GM12872 (cell line): ENCODE measurements around the gene SPG21.

ENCODE experiments used
- TF ChIP-seq, protein P1 (sequence below): IDR thresholded peaks from 3 replicates; pipeline ENCODE4 v1.5.1; 2011; ENCODE audit warnings: low read depth, mild to moderate bottlenecking, low read length, moderate library complexity; ENCODE audit not compliant: insufficient read depth

Gene SPG21

DNA sequence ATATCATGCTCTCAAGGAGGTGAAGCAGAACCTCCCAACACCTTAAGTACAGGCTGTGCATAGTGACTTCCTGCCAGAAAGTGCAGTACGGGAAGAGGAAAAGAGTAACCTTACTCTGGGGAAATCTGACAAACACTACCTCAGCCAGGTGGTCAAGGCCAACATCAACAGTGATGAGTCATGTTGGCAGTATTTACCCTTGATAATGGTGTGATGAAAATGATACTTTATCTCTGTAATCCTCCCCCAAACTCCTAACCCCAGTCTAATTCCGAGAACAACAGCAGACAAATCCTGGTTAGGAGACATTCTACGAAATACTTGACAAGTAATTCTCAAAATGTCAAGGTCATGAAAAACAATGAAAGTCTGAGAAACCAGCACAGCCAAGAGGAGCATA lies 51.5 kb downstream of the SPG21 start:
- TF ChIP-seq, protein P1, sequence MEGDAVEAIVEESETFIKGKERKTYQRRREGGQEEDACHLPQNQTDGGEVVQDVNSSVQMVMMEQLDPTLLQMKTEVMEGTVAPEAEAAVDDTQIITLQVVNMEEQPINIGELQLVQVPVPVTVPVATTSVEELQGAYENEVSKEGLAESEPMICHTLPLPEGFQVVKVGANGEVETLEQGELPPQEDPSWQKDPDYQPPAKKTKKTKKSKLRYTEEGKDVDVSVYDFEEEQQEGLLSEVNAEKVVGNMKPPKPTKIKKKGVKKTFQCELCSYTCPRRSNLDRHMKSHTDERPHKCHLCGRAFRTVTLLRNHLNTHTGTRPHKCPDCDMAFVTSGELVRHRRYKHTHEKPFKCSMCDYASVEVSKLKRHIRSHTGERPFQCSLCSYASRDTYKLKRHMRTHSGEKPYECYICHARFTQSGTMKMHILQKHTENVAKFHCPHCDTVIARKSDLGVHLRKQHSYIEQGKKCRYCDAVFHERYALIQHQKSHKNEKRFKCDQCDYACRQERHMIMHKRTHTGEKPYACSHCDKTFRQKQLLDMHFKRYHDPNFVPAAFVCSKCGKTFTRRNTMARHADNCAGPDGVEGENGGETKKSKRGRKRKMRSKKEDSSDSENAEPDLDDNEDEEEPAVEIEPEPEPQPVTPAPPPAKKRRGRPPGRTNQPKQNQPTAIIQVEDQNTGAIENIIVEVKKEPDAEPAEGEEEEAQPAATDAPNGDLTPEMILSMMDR, result no peak

- TF ChIP-seq, protein P1, result no peak
These were observed 55.7 kb downstream of the SPG21 start for GRCh38 chr15:64934023-64934422.

DNA sequence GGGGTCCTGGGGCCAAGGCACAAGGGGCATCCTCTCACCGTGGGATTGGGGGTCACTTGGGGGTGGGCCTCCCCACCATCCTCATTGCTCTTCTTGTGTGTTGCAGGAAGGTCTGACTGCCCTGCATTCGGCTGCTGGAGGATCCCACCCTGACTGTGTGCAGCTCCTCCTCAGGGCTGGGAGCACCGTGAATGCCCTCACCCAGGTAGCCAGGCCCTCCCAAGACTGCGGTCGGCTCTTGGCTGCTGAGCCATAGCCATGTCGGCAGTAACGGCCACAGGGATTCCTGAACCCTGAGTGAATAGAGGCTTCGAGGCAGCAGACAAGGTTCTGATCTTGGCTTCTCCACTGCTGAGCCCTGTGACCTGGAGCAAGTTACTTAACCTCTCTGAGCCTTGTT lies 58.3 kb downstream of the SPG21 start:
- TF ChIP-seq, protein P1, result no peak

GRCh38 chr15:64930778-64931371 lies 58.8 kb downstream of the SPG21 start:
- TF ChIP-seq, protein P1, result no peak

- TF ChIP-seq, protein P1, result no peak
These were observed 59.6 kb downstream of the SPG21 start for GRCh38 chr15:64930019-64930652.

DNA sequence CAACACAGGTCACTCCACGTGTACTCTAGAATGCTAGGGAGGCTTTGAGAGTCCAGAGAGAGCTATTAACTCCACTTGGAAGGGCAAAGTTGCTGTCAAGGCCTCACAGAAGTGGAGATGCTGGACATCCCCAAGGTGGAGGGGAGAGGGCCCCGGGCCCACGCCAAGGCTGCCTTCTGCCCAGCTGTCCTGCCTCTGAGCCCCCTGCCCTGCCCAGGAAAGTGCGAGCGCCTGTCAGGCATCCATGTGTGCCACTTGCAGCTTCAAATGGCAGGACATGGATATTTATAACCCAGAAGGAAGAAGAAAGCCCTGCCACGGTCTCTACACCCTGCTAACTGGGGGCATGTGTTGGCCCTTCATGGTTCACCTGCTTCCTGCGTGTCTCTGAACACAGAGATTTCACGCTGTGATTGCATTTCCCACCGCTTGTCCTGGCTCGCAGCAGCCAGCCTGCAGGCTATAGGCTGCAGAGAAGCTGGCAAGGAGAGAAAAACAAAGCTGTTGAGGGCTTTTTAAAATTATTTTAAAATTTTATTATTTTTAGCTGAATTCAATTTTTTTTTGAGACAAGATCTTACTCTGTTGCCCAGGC lies 61.0 kb downstream of the SPG21 start:
- TF ChIP-seq, protein P1, result no peak

GRCh38 chr15:64926661-64927060 lies 63.1 kb downstream of the SPG21 start:
- TF ChIP-seq, protein P1, result no peak
